ENCODE results near the gene MFN1.
A peak's percentile ranks its signal among the peaks of the same experiment; 100 is the strongest.

Gene MFN1

DNA sequence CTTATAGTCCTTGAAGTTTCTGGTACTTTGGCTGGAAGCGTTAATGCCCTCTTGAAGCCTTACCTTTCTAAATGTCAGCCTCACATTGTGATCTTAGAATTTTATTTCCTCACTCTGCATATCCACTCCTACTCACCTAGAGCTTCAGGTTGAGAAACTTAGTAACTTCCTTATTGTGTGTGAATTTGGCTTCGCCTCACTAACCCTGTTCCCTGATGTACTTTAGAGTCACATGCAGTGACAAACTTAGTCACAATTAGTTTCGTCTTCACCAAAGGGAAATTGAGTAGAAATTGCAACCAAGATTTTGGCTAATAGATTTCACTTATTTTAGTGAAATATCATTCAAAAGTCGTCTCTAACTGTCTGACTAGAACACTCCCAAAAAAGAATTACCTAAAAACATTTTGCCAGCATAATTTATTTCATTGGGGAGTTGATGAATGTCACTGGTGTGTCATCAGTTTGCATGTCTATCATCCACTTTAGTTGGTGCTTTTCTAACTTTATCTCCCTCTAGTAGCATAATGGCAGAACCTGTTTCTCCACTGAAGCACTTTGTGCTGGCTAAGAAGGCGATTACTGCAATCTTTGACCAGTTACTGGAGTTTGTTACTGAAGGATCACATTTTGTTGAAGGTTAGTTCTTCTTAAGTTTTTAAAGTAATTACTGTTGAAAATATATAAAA, 960 bp downstream of the MFN1 start:
- DNase-seq, result no peak

DNA sequence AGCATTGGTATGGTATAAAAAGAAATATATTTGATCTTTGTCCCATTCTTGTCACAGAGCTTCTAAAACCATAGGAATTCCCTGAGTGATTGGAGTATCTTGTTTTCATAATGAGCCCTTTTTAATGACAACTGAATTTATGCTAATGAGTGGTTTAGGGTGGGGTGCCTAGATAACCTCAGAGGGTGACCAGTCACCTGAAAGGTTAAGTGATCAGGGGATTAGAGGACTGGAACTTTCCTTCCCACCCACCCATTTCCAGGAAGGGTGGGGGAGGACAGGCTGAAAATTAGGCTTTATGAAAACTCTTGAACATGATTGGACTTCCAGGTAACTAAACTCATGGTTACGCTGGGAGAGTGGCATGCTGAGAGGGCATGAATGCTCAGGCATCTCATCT, 8.5 kb downstream of the MFN1 start:
- DNase-seq, result no peak

GRCh38 chr3:179363332-179363731, 15.8 kb downstream of the MFN1 start:
- DNase-seq, result no peak

GRCh38 chr3:179369621-179370020, 22.1 kb downstream of the MFN1 start:
- DNase-seq, result no peak

- DNase-seq, result no peak
These were observed 26.4 kb downstream of the MFN1 start for GRCh38 chr3:179373938-179374337.

GRCh38 chr3:179375091-179375999, 27.8 kb downstream of the MFN1 start:
- DNase-seq, result no peak

DNA sequence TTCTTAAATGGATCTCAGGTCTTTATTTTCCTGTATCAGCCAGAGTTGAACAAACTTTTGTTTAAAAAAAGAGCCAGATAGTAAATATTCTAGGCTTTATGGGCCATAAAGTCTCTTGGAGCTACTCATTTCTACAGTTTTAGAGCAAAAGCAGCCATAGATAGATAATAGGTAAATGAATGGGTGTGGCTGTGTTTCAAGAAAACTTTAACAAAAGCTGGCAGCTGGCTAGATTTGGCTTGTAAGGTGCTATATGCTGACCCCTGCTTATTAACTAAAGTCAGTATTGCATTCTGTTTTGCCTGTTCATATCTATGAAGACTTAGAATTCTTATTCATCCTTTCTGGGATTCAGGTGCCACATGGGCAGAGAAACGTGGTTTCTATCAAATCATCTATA, 29.0 kb downstream of the MFN1 start:
- DNase-seq, result no peak

GRCh38 chr3:179391906-179392305, 44.4 kb downstream of the MFN1 start:
- no peak for DNase-seq

DNA sequence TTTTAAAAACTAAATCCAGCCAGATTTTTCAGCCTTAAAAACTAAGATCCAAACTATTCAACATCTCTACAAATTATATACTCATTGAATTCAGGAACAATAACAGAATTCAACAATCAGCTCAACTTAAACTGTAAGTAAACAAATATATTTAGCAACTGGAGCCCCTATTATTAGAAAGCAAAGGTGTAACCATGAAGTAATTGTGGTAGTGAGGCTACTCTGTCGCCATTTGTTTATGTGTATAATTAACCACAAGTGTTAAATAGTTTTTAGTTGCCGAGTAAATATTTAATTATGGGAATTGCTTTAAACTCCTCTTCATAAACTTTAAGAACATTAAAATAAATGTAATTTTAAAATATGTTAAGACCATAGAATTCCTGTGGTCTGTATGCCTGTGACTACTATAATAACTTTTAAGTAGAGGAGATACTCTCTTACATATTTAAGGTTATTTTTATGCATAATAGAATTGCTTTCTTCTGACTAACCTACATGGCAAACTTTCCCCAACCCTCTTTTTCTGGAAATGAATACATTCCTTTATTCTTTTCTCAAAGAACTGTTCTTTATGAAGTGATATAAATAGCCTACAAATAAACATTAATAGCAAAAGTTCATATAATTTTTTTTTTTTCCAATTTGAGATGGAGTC, 51.2 kb downstream of the MFN1 start:
- DNase-seq, result no peak

GRCh38 chr3:179401561-179401960, 54.1 kb downstream of the MFN1 start:
- no peak for DNase-seq

DNA sequence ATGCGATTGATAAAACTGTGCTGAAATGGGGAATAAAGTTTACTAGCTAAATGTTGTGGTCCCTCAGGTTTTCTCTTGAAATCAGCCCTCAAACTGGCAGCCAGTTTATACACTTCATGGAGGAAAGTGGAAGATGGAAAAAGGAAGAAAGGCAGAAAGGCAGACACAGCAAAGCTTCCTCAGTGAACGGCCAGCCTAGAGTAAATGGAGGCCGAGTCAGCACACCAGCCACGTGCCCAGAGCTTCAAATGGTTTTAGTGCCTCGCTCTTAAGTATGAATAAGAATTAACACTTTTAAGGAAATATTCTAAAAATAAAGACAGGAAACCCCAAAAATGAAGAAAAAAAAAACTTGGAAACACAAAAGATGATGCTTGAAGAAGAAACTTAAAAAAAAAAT, 55.5 kb downstream of the MFN1 start:
- no peak for DNase-seq

- no peak for DNase-seq
These were observed 56.8 kb downstream of the MFN1 start for GRCh38 chr3:179404307-179404706.

DNA sequence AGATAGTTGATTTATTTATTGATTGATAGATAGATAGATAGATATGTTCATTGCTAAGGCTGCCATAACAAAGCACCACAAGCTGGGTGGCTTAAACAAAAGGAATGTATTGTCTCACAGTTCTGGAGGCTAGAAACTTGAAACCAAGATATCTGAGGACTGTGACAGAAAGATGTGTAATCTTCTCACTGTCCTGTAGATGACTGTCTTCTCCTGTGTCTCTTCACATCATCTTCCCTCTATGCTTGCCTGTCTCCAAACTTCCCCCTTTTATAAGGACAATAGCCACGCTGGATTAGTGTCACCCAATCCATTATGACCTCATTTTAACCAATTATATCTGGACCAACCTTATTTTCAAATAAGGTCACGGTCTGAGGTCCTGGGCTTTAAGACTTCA, 62.8 kb downstream of the MFN1 start:
- no peak for DNase-seq

DNA sequence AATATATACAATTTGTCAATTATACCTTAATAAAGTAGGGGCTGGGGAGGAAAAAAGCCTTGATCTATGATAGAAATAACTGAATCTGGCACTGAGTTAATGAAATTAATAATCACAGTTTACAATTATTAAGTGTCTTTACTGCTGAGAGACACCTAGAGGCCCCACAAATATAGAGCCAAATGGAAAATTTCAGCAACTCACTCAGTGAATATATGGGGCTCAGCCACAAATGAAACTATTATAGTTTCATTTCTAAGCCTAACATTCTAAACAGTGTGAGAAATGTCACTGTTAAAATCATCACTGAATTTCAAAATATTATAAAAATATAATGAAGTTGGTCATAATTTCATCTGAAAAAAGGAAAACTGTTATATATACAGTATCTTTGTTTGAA, 63.5 kb downstream of the MFN1 start:
- DNase-seq, result no peak

GRCh38 chr3:179414804-179415203, 67.3 kb downstream of the MFN1 start:
- DNase-seq, result no peak

GRCh38 chr3:179415377-179415776, 67.9 kb downstream of the MFN1 start:
- DNase-seq, result no peak

DNA sequence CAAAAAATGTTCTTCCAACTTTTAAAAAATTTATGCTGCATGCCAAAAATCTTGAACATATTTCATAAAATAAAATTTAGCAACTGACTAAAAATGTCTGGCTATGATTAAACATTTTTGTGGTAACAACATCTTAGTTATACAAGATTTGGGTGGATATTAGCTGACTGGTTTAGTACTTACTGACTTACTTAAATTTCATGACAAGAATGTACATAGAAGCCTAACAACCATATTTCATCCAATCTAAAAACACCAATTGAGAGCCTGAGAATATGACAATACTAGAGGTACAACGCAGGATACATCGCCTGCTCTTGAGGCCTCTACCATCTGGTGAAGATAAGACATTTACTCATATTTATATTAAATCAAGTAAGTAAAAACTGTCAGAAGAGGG, 69.2 kb downstream of the MFN1 start:
- no peak for DNase-seq

- DNase-seq, result peak in 1 of 2 experiments; percentile 27
These were observed 71.1 kb downstream of the MFN1 start for GRCh38 chr3:179418610-179419009.

DNA sequence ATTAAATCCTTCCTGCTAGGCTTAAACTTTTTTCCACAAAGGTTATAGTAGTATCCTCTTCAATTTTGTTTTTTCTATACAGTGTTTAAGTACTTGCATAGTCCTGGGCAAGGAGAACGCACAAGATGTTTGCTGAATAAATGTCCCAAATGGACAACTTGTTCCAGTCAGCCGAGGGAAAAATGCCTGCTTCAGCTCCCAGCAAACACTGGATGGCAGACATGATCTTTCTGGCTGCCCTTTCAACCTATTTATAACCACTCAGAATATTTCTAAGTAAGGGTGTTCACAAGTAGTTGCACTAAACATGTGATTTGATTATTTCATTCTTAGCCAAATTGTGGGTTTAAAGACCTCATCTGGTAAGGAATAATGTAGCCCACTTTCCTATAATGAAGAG, 74.0 kb downstream of the MFN1 start:
- no peak for DNase-seq

- no peak for DNase-seq
These were observed 77.6 kb downstream of the MFN1 start for GRCh38 chr3:179425075-179425474.

- DNase-seq, result no peak
These were observed 81.5 kb downstream of the MFN1 start for GRCh38 chr3:179428876-179429548.

- DNase-seq, result no peak
These were observed 82.9 kb downstream of the MFN1 start for GRCh38 chr3:179430277-179430870.

DNA sequence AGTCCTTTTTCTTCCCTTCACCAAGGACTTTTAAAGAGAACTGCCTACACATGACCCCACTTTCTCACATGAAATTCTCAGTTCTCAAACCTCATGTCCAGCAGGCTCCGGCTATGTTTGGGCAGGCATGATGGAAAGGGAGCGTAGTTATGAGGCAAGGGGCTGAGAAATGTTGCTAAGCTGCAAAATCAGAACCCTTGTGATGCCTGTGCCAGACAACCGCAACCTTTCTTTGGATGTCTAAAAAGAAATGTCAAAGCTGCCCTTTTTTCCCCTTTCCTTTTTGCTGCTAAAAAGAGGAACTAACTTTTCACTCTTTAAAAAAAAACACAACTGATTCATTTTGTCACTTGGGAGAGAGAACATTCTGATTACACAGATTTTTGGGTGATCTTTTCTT, 84.5 kb downstream of the MFN1 start:
- no peak for DNase-seq

Data from NCI-H2081 (cell line).